ENCODE measurements around the gene PARP4.
"Not testable (repeated sequence)": the region's sequence is repeated elsewhere in the genome, so short reads cannot be mapped to it uniquely, and the experiment has no call there.

The PARP4 gene

GRCh38 chr13:24380227-24380626 is 132.4 kb downstream of the PARP4 start:
- not testable (repeated sequence) for H3K27me3 ChIP-seq (ENCODE audit: control insufficient read depth in 1 of 2, insufficient read depth in 2 of 2, low read length in 2 of 2)

DNA sequence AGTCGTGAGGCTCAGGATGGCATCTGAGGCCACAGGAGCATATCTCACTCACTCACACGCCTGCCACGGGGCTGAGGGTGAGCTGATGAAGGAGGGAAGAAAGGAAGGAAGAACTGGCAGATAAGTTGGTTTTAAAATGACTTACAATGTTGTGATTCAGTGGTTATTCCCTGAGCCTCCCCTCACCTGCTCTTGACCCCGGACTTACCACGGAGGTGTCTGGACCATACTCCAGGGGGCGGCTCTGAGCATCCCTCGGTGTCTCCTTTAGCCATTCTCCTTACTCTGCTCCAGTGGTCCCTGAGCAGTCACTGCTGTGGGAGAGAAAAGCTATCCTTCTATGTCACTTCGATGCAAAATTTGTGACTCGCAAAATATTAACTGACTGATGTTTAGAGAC is 141.3 kb downstream of the PARP4 start:
- H3K27ac ChIP-seq (ENCODE audit: low read depth, low read length); H3K27me3 ChIP-seq (ENCODE audit: control insufficient read depth in 1 of 2, insufficient read depth in 2 of 2, low read length in 2 of 2): not testable (repeated sequence)

More at GRCh38 chr13:24380227-24380626, 132.4 kb downstream of the PARP4 start:
- not testable (repeated sequence) for H3K9ac ChIP-seq (ENCODE audit: low read depth in 1 of 2, low read length in 2 of 2); H3K9me3 ChIP-seq (ENCODE audit: control insufficient read depth in 1 of 2, low read length in 2 of 2); H3K4me1 ChIP-seq (ENCODE audit: control insufficient read depth in 1 of 2, insufficient read depth in 2 of 2, low read length in 2 of 2); H3K36me3 ChIP-seq (ENCODE audit: control insufficient read depth in 1 of 2, insufficient read depth in 2 of 2, low read length in 2 of 2); H3K4me3 ChIP-seq (ENCODE audit: low read depth in 1 of 2, low read length in 2 of 2); H3K27ac ChIP-seq (ENCODE audit: low read depth, low read length)

More for the DNA sequence above, 141.3 kb downstream of the PARP4 start:
- not testable (repeated sequence) for H3K36me3 ChIP-seq (ENCODE audit: control insufficient read depth in 1 of 2, insufficient read depth in 2 of 2, low read length in 2 of 2); H3K4me1 ChIP-seq (ENCODE audit: control insufficient read depth in 1 of 2, insufficient read depth in 2 of 2, low read length in 2 of 2); H3K9me3 ChIP-seq (ENCODE audit: control insufficient read depth in 1 of 2, low read length in 2 of 2); H3K4me3 ChIP-seq (ENCODE audit: low read depth in 1 of 2, low read length in 2 of 2); H3K9ac ChIP-seq (ENCODE audit: low read depth in 1 of 2, low read length in 2 of 2)
